ENCODE data around the gene MISP.

MISP gene

DNA sequence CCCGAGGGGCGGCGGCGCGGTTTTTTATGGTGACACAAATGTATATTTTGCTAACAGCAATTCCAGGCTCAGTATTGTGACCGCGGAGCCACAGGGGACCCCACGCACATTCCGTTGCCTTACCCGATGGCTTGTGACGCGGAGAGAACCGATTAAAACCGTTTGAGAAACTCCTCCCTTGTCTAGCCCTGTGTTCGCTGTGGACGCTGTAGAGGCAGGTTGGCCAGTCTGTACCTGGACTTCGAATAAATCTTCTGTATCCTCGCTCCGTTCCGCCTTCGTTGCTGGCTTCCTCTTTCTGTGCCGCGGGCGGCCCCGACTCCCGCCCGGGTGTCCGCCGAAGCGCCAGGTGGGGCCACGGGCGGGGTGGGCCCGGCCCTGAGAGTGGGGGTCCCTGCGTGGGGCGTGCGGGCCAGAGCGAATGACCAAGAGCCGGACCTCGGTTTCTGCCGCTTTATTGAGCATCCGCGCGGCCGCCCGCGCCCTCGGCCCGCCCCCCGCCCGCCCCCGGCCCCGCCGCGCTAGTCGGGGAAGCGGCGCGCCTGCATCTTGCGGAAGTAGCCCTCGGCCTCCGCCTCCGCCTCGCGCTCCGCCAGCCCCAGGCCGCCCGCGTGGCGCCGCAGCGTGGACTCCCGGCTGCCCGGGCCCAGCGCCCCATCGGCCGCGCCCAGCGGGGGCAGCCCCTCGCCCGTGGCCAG is 61.3 kb downstream of the MISP start:
- DNase-seq, result no peak

DNA sequence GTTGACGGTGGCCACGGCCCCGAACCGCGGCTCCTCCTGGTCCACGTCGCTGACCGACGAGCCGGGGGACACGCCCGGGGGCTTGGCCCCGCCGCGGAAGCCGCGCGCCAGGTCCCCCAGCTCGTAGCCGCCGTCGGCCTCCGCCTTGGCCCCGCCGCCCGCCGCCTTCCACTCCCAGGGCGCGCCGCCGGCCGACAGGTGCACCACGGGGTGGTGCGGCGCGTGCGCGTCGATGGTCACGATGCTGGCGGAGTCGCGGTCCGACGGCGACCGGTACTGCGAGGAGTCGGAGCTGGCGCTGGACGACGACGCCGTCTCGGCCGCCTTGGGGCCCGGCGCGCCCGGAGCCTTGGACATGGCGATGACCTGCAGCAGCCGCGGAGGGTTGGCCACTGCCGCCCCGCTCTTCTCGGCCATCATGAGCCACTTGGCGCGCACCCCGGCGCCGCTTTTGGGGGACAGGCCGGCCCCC is 61.9 kb downstream of the MISP start:
- DNase-seq, result no peak

DNA sequence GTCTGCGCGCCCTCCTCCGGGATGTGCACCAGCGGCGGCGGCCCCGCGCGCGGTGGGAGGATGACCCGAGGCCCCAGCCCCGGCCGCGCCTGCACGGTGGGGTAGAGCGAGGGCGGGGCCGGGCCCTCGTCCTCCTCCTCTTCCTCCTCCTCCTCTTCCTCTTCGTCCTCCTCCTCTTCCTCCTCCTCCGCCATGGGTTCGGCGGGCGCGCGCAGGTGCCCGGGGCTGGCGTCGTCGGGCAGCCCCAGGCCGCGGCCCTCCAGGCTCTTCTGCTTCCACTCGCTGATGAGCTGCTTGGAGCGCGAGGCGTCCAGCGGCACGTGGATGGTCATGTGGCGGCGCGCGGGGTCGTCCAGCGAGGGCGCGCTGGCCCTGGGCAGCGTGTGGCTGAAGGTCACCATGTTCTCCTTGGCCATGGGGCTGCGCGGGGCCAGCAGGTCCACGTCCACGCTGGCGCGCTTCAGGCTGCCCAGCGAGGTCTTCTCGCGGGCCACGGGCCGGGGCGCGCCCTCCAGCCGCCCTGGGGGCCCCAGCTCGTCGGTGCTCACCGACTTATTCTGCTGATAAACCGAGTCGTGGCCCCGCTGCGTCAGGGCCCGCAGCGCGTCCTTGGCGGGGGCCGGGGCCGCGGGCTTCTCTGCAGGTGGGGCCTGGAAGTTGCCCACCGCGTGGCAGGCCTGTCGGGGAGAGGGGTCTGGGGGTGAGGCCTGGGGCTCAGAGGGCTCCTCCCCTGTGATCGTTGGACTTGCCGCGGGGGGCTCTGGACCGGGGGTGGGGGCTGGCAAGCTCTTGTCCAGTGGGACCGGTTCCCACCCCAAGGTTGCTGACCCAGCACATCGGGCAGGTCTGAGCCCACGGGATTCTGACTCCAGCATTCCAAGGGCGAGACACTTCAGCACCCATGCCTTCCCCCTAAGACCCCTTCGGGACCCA is 62.6 kb downstream of the MISP start:
- no peak for DNase-seq

Data from activated CD4-positive, alpha-beta T cell treated with anti-CD3 and anti-CD28 coated beads for 48 hours (primary cell).